Vagina (tissue), 2 donors: ENCODE data around the gene GATAD2B. TPM values are rescaled to one million over a fixed set of nuclear protein-coding genes. Genes with fewer than 3 reads are reported as not detected.
A peak's percentile ranks its signal among the peaks of the same experiment; 100 is the strongest.

Source experiments
- DNase-seq, 2 donors: peaks; one replicate each; pipeline ENCODE4 v3.0.0-alpha.2; 2017; ENCODE audit errors: extremely low spot score in 2 of 2
- H3K27ac ChIP-seq: fragments of 200-600 bp; sonication (generic); one replicate; pipeline ENCODE4 v1.5.1; 2019
- H3K27me3 ChIP-seq: fragments of 200-600 bp; sonication (generic); one replicate; pipeline ENCODE4 v1.5.1; 2019
- H3K36me3 ChIP-seq, 2 donors: fragments of 200-600 bp; sonication (generic); one replicate each; pipeline ENCODE4 v1.5.1; 2017 to 2019
- H3K4me1 ChIP-seq: fragments of 200-600 bp; sonication (generic); one replicate; pipeline ENCODE4 v1.5.1; 2019
- H3K4me3 ChIP-seq, 2 donors: fragments of 200-600 bp; sonication (generic); 1 replicate in 1 of 2; 2 replicates in 1 of 2; pipeline ENCODE4 v1.5.1; 2016 to 2019
- H3K9me3 ChIP-seq: fragments of 200-600 bp; sonication (generic); one replicate; pipeline ENCODE4 v1.5.1; 2019
- CTCF ChIP-seq, 3 experiments: fragments of 450-650 bp in 2 of 3; fragments of 200-600 bp in 1 of 3; sonication (generic) in 1 of 3; IDR thresholded peaks; one replicate each; pipeline ENCODE4 v1.5.1; 2017 to 2019; ENCODE audit warnings: antibody characterized with exemption in 3 of 3, mild to moderate bottlenecking in 2 of 3, moderate library complexity in 2 of 3
- POLR2A ChIP-seq, 2 donors: fragments of 450-650 bp; IDR thresholded peaks; one replicate each; pipeline ENCODE4 v1.6.1; 2017; ENCODE audit warnings: antibody characterized with exemption in 2 of 2, mild to moderate bottlenecking in 2 of 2, moderate library complexity in 2 of 2
- POLR2AphosphoS5 ChIP-seq, 2 donors: sonication (generic); formaldehyde crosslinking; IDR thresholded peaks; one replicate each; pipeline ENCODE4 v1.9.0; 2017; ENCODE audit warnings: antibody characterized with exemption in 2 of 2, mild to moderate bottlenecking in 2 of 2, low read depth in 1 of 2; ENCODE audit not compliant: insufficient read depth in 1 of 2
- intact Hi-C: fragments of 100-400 bp; cut with DNase I; formaldehyde crosslinking; loops from one replicate; pipeline ENCODE4 v1.15.1; 2023
- total RNA-seq: library from RNA; depleted of rRNA; stranded (reverse); fragments of >200 nt; gene quantifications from one replicate; pipeline ENCODE4 v1.2.3, GENCODE V29; 2016

Gene GATAD2B
- total RNA-seq, 1 donor from 2014 or later, result 24.1 TPM

GRCh38 chr1:153926405-153926804, 3.6 kb upstream of the GATAD2B start:
- TF ChIP-seq POLR2AphosphoS5 (IDR thresholded peaks at IDR 0.05; ENCODE audit: insufficient read depth in 1 of 2, low read depth in 1 of 2) (no peak), POLR2A (IDR thresholded peaks at IDR 0.05) (no peak), CTCF (IDR thresholded peaks at IDR 0.05) (no peak)
- DNase-seq, result no peak
- intact Hi-C loops, result no loop called here

GRCh38 chr1:153922076-153922971, 448 bp downstream of the GATAD2B start:
- Histone ChIP-seq H3K4me1 (peaks cover 51% of the 10 kb centered on the region), H3K36me3 (no peaks in the 10 kb centered on the region), H3K9me3 (no peaks in the 10 kb centered on the region), H3K4me3 (peak overlapping the region; percentile 89 to 97), H3K27me3 (no peaks in the 10 kb centered on the region), H3K27ac (peak overlapping the region; percentile 97)
- TF ChIP-seq CTCF (IDR thresholded peaks at IDR 0.05), result no peak
- TF ChIP-seq POLR2A (IDR thresholded peaks at IDR 0.05), result no peak
- no peak for TF ChIP-seq POLR2AphosphoS5 (IDR thresholded peaks at IDR 0.05; ENCODE audit: insufficient read depth in 1 of 2, low read depth in 1 of 2)
- intact Hi-C loops, result no loop called here
- no peak for DNase-seq

More at GRCh38 chr1:153926405-153926804, 3.6 kb upstream of the GATAD2B start:
- no peak overlapping the region for H3K27ac ChIP-seq
- peaks cover 16% of the 10 kb centered on the region for H3K4me1 ChIP-seq
- peaks cover 0 to 8% of the 10 kb centered on the region in 2 donors for H3K36me3 ChIP-seq
- no peaks in the 10 kb centered on the region for H3K9me3 ChIP-seq
- no peak overlapping the region for H3K4me3 ChIP-seq
- H3K27me3 ChIP-seq, result no peaks in the 10 kb centered on the region

GRCh38 chr1:153921803-153922075, 1.0 kb downstream of the GATAD2B start:
- peak overlapping the region; percentile 89 to 97 for H3K4me3 ChIP-seq
- H3K4me1 ChIP-seq, result peaks cover 51% of the 10 kb centered on the region
- H3K9me3 ChIP-seq, result no peaks in the 10 kb centered on the region
- no peak for DNase-seq
- H3K27ac ChIP-seq, result peak overlapping the region; percentile 97
- no peaks in the 10 kb centered on the region for H3K27me3 ChIP-seq
- intact Hi-C loops, result no loop called here
- TF ChIP-seq CTCF (IDR thresholded peaks at IDR 0.05) (no peak), POLR2AphosphoS5 (IDR thresholded peaks at IDR 0.05; ENCODE audit: insufficient read depth in 1 of 2, low read depth in 1 of 2) (no peak), POLR2A (IDR thresholded peaks at IDR 0.05) (no peak)
- no peaks in the 10 kb centered on the region for H3K36me3 ChIP-seq

- Histone ChIP-seq H3K36me3 (no peaks in the 10 kb centered on the region), H3K4me1 (peaks cover 51% of the 10 kb centered on the region), H3K27me3 (no peaks in the 10 kb centered on the region), H3K4me3 (peak overlapping the region; percentile 89 to 97), H3K9me3 (no peaks in the 10 kb centered on the region), H3K27ac (peak overlapping the region; percentile 97)
- intact Hi-C loops, result no loop called here
- TF ChIP-seq POLR2AphosphoS5 (IDR thresholded peaks at IDR 0.05; ENCODE audit: insufficient read depth in 1 of 2, low read depth in 1 of 2) (no peak), CTCF (IDR thresholded peaks at IDR 0.05) (no peak), POLR2A (IDR thresholded peaks at IDR 0.05) (no peak)
- DNase-seq, result no peak
Measured at GRCh38 chr1:153921080-153921802, 1.5 kb downstream of the GATAD2B start.
